DOHH2 (cell line): ENCODE measurements around the gene ARHGEF1.

ENCODE experiments used
- H3F3A ChIP-seq: fragments of 200-600 bp; sonication (generic), shearing (Covaris generic); 2 replicates; pipeline ENCODE4 v1.6.0; 2016; ENCODE audit warnings: antibody characterized with exemption, mild to moderate bottlenecking; ENCODE audit not compliant: control insufficient read depth, insufficient read depth
- H3K27ac ChIP-seq: fragments of 200-600 bp; sonication (generic); 2 replicates; pipeline ENCODE4 v1.5.1; 2014; ENCODE audit warnings: low read depth, mild to moderate bottlenecking, low read length, moderate library complexity
- H3K27me3 ChIP-seq: fragments of 200-600 bp; sonication (generic); 2 replicates; pipeline ENCODE4 v1.6.1; 2014; ENCODE audit warnings: mild to moderate bottlenecking, low read length, mixed read lengths; ENCODE audit not compliant: control insufficient read depth
- H3K36me3 ChIP-seq: fragments of 200-600 bp; sonication (generic); 2 replicates; pipeline ENCODE4 v1.6.1; 2014; ENCODE audit warnings: mild to moderate bottlenecking, low read length, moderate library complexity, mixed read lengths; ENCODE audit not compliant: control insufficient read depth
- H3K4me1 ChIP-seq: fragments of 200-600 bp; sonication (generic); 2 replicates; pipeline ENCODE4 v1.6.1; 2014; ENCODE audit warnings: mild to moderate bottlenecking, low read length, mixed read lengths; ENCODE audit not compliant: control insufficient read depth
- H3K4me2 ChIP-seq: fragments of 200-600 bp; sonication (generic); 2 replicates; pipeline ENCODE4 v1.6.0; 2014; ENCODE audit warnings: mild to moderate bottlenecking, low read length, moderate library complexity
- H3K4me3 ChIP-seq: fragments of 200-600 bp; sonication (generic); 2 replicates; pipeline ENCODE4 v1.5.1; 2014; ENCODE audit warnings: mild to moderate bottlenecking, low read length, mixed read lengths
- H3K79me2 ChIP-seq: fragments of 200-600 bp; sonication (generic); 2 replicates; pipeline ENCODE4 v1.6.1; 2014; ENCODE audit warnings: mild to moderate bottlenecking, low read length, mixed read lengths; ENCODE audit not compliant: control insufficient read depth
- H3K9me2 ChIP-seq: fragments of 200-600 bp; sonication (generic); replicated peaks from 2 replicates; pipeline ENCODE4 v1.6.1; 2014; ENCODE audit warnings: mild to moderate bottlenecking, low read length, mixed read lengths; ENCODE audit not compliant: control insufficient read depth
- H3K9me3 ChIP-seq: fragments of 200-600 bp; sonication (generic); 2 replicates; pipeline ENCODE4 v1.6.1; 2014; ENCODE audit warnings: antibody characterized with exemption, low read length, mixed read lengths; ENCODE audit not compliant: control insufficient read depth, insufficient read depth
- H4K20me1 ChIP-seq: fragments of 200-600 bp; sonication (generic); 2 replicates; pipeline ENCODE4 v1.6.0; 2014; ENCODE audit warnings: low read depth, mild to moderate bottlenecking, antibody characterized with exemption, low read length, moderate library complexity; ENCODE audit not compliant: control insufficient read depth, insufficient read depth
- EZH2phosphoT487 ChIP-seq: fragments of 200-600 bp; sonication (generic); IDR thresholded peaks from 2 replicates; pipeline ENCODE4 v1.6.1; 2017; ENCODE audit warnings: borderline replicate concordance, mild to moderate bottlenecking, antibody characterized with exemption, low read length, moderate library complexity, mixed read lengths
- TF ChIP-seq, protein P1 (sequence below): fragments of 200-600 bp; sonication (generic); IDR thresholded peaks from one replicate; pipeline ENCODE4 v1.5.1; 2014; ENCODE audit warnings: antibody characterized with exemption, mild to moderate bottlenecking, low read depth, low read length; ENCODE audit not compliant: poor library complexity, severe bottlenecking

ARHGEF1 gene

DNA sequence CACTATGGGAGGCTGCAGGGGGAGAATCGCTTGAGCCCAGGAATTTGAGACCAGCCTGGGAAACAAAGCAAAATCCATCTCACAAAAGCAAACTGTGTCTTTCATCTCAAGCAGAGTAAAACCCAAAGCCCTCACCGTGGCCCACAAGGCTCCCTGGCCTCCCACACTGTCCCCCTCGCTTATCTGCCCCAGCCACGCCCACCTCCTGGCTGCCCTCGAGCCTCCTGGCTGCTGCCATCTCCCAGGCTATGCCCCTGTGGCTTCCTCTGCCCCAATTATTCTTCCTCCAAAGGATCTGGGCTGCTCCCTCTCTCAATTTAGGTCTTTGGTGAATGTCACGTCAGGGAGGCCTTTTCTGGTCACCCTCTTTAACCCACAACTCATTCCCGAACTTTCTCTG, 72.5 kb downstream of the ARHGEF1 start:
- peaks cover 71% of the 10 kb centered on the region for H3K4me1 ChIP-seq
- H3K4me2 ChIP-seq, result no peak overlapping the region
- H3K27ac ChIP-seq, result peak overlapping the region; percentile 18; the same call in 1 of the 2 replicates
- no peaks in the 10 kb centered on the region for H4K20me1 ChIP-seq
- H3F3A ChIP-seq, result peaks cover 17% of the 10 kb centered on the region
- no peaks in the 10 kb centered on the region for H3K9me3 ChIP-seq
- peaks cover 42% of the 10 kb centered on the region for H3K36me3 ChIP-seq
- no peak for TF ChIP-seq EZH2phosphoT487
- TF ChIP-seq, protein P1, sequence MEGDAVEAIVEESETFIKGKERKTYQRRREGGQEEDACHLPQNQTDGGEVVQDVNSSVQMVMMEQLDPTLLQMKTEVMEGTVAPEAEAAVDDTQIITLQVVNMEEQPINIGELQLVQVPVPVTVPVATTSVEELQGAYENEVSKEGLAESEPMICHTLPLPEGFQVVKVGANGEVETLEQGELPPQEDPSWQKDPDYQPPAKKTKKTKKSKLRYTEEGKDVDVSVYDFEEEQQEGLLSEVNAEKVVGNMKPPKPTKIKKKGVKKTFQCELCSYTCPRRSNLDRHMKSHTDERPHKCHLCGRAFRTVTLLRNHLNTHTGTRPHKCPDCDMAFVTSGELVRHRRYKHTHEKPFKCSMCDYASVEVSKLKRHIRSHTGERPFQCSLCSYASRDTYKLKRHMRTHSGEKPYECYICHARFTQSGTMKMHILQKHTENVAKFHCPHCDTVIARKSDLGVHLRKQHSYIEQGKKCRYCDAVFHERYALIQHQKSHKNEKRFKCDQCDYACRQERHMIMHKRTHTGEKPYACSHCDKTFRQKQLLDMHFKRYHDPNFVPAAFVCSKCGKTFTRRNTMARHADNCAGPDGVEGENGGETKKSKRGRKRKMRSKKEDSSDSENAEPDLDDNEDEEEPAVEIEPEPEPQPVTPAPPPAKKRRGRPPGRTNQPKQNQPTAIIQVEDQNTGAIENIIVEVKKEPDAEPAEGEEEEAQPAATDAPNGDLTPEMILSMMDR, result no peak
- no peaks in the 10 kb centered on the region for H3K9me2 ChIP-seq
- H3K4me3 ChIP-seq, result no peak overlapping the region
- no peaks in the 10 kb centered on the region for H3K27me3 ChIP-seq
- peaks cover 24% of the 10 kb centered on the region for H3K79me2 ChIP-seq

DNA sequence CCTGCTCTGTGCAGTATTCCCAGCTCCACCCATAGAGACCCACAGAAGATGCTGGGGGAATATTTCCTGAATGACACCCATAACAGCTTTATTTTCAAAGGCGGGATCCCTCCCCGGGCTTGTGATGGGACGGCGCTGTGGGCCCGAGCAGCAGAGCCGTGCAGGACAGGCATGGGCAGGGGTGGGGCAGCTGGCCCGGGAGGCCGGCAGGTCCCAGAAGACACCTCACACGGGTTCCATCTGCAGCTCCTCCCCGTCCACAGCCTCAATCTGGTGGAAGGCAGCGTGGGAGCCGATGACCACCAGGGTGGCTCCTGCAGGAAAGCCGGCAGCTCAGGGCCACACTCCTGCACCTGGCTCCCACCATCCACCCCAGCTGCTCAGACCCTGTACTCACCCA, 73.6 kb downstream of the ARHGEF1 start:
- Histone ChIP-seq H3K27ac (no peak overlapping the region), H3F3A (peaks cover 15% of the 10 kb centered on the region), H3K36me3 (peaks cover 42% of the 10 kb centered on the region), H3K4me1 (peaks cover 64% of the 10 kb centered on the region), H3K9me3 (no peaks in the 10 kb centered on the region), H3K27me3 (no peaks in the 10 kb centered on the region), H3K4me3 (no peak overlapping the region), H3K4me2 (no peak overlapping the region), H3K9me2 (no peaks in the 10 kb centered on the region), H4K20me1 (no peaks in the 10 kb centered on the region), H3K79me2 (peaks cover 21% of the 10 kb centered on the region)
- TF ChIP-seq, protein P1, result no peak
- no peak for TF ChIP-seq EZH2phosphoT487
